Measurements from ENCODE around the gene ATP10A. TPM values are rescaled to one million over a fixed set of nuclear protein-coding genes. Genes with fewer than 3 reads are reported as not detected.

Gene ATP10A
- total RNA-seq, 1 experiment from 2014 or later: not detected

DNA sequence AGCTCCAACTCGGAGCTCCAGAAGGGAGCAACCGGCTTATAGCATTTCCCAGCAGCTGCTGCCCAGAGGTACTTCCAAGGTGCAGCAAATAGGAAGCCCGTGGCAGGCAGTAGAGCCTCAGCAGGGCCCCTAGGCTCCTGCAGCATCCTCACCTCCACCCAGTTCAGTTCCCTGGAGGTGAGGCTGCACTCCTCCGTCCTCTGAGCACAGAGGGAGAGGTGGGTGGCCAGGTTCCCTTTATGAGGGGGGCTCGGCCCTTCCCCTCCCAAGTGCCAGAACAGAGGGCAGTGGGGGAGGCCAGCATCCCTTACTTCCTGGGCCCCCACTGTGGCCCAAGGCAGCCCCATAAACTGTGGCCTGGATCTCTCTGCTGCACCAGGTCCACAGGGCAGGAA is 150.2 kb downstream of the ATP10A start:
- no peak for DNase-seq
- Histone ChIP-seq H3K36me3 (ENCODE audit: control insufficient read depth, insufficient read depth, low read length) (no peaks in the 10 kb centered on the region), H3K9me3 (no peaks in the 10 kb centered on the region), H3K4me1 (no peaks in the 10 kb centered on the region), H3K4me3 (ENCODE audit: low read depth, low read length) (no peak overlapping the region), H3K27me3 (replicated peaks; ENCODE audit: control insufficient read depth, insufficient read depth, low read length) (no peaks in the 10 kb centered on the region)
- Mint-ChIP-seq H3K27ac (ENCODE audit: unreplicated experiment) (no peak overlapping the region), H3K27me3 (ENCODE audit: insufficient read depth, unreplicated experiment) (peaks cover 3% of the 10 kb centered on the region), H3K36me3 (ENCODE audit: insufficient read depth, unreplicated experiment) (no peaks in the 10 kb centered on the region), H3K9me3 (ENCODE audit: unreplicated experiment) (no peaks in the 10 kb centered on the region), H3K4me1 (ENCODE audit: low read depth, unreplicated experiment) (no peaks in the 10 kb centered on the region), H3K4me3 (ENCODE audit: unreplicated experiment) (no peak overlapping the region)
- no TSS peak for BruUV-seq (replicated peaks)
- intact Hi-C loops (cut with micrococcal nuclease; ENCODE audit: unreplicated experiment): no loop called here
- ChIA-PET CTCF (no interaction called here), POLR2A (no interaction called here)
- TF ChIP-seq, protein P1, sequence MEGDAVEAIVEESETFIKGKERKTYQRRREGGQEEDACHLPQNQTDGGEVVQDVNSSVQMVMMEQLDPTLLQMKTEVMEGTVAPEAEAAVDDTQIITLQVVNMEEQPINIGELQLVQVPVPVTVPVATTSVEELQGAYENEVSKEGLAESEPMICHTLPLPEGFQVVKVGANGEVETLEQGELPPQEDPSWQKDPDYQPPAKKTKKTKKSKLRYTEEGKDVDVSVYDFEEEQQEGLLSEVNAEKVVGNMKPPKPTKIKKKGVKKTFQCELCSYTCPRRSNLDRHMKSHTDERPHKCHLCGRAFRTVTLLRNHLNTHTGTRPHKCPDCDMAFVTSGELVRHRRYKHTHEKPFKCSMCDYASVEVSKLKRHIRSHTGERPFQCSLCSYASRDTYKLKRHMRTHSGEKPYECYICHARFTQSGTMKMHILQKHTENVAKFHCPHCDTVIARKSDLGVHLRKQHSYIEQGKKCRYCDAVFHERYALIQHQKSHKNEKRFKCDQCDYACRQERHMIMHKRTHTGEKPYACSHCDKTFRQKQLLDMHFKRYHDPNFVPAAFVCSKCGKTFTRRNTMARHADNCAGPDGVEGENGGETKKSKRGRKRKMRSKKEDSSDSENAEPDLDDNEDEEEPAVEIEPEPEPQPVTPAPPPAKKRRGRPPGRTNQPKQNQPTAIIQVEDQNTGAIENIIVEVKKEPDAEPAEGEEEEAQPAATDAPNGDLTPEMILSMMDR (IDR thresholded peaks at IDR 0.05; ENCODE audit: insufficient read depth in 1 of 2, low read depth in 1 of 2, low read length in 1 of 2, severe bottlenecking in 1 of 2, unreplicated experiment in 1 of 2): no peak

DNA sequence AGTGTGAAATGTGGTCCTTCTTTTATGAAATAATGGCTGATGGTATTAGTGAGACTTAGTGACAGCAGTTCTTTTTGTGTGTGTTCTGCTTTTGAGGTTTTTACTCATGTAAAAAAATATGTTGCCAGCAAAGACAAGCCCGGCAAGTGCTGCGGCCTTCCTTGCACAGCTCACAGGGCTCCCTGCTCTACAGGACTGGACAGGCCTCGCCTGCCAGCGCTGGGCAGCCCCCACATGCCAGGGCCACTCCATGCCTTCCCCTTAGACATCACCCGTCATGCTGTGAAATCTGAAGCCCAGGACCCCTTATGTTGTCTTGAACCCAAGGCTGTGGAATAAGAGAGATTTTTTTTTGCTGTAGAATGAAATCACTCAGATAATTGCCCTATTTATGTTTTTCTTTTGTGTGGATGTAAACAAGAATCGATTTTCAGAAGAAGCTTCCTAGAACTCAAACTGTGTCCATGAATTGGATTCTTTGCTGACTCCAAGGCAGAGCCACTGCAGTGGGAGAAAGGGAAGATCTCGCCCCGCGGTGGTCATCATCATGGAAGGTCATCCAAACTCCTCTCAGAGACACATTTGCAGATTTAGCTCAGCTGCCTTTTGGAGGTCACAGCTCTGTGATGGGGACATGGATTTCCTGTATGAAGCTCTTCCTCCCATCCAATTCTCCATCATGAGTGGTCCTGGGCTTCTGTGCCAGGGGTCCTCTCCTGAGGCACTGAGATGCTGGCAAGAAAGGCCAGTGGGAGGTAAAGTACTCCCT is 150.8 kb downstream of the ATP10A start:
- BruUV-seq (replicated peaks): no TSS peak
- Histone ChIP-seq H3K4me3 (ENCODE audit: low read depth, low read length) (no peak overlapping the region), H3K27me3 (replicated peaks; ENCODE audit: control insufficient read depth, insufficient read depth, low read length) (no peaks in the 10 kb centered on the region), H3K4me1 (no peaks in the 10 kb centered on the region), H3K36me3 (ENCODE audit: control insufficient read depth, insufficient read depth, low read length) (no peaks in the 10 kb centered on the region), H3K9me3 (no peaks in the 10 kb centered on the region)
- intact Hi-C loops (cut with micrococcal nuclease; ENCODE audit: unreplicated experiment): no loop called here
- Mint-ChIP-seq H3K36me3 (ENCODE audit: insufficient read depth, unreplicated experiment) (no peaks in the 10 kb centered on the region), H3K27me3 (ENCODE audit: insufficient read depth, unreplicated experiment) (no peaks in the 10 kb centered on the region), H3K9me3 (ENCODE audit: unreplicated experiment) (no peaks in the 10 kb centered on the region), H3K4me1 (ENCODE audit: low read depth, unreplicated experiment) (no peaks in the 10 kb centered on the region), H3K4me3 (ENCODE audit: unreplicated experiment) (no peak overlapping the region), H3K27ac (ENCODE audit: unreplicated experiment) (no peak overlapping the region)
- POLR2A ChIA-PET: no interaction called here
- TF ChIP-seq, protein P1 (IDR thresholded peaks at IDR 0.05; ENCODE audit: insufficient read depth in 1 of 2, low read depth in 1 of 2, low read length in 1 of 2, severe bottlenecking in 1 of 2, unreplicated experiment in 1 of 2): no peak
- CTCF ChIA-PET: no interaction called here
- peak in 1 of 2 experiments; percentile 14 for DNase-seq

DNA sequence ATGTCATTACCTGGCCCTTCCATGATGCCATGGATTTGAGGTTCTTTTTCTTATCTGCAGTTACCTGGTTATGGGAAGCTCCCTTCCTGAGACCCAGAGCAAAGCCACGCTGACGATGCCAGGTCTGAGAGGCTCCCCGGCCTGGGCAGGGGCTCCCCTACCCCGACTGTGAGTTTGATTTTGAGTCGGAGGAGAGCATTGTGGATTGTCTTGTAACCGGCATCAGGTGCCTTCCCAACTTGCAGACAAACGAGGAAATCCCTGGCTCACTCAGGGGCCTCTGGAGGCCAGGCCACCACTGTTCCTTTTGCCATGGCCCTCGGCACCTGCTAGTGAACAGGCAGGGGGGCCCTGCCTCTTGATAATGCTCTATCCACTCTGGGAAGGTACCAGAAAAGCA is 151.4 kb downstream of the ATP10A start:
- no peaks in the 10 kb centered on the region for H3K9me3 Mint-ChIP-seq (ENCODE audit: unreplicated experiment)
- no peak overlapping the region for H3K4me3 Mint-ChIP-seq (ENCODE audit: unreplicated experiment)
- H3K4me1 ChIP-seq: no peaks in the 10 kb centered on the region
- BruUV-seq (replicated peaks): no TSS peak
- no peaks in the 10 kb centered on the region for H3K27me3 Mint-ChIP-seq (ENCODE audit: insufficient read depth, unreplicated experiment)
- H3K36me3 Mint-ChIP-seq (ENCODE audit: insufficient read depth, unreplicated experiment): no peaks in the 10 kb centered on the region
- intact Hi-C loops (cut with micrococcal nuclease; ENCODE audit: unreplicated experiment): no loop called here
- no peaks in the 10 kb centered on the region for H3K9me3 ChIP-seq
- no peak for DNase-seq
- POLR2A ChIA-PET: no interaction called here
- H3K36me3 ChIP-seq (ENCODE audit: control insufficient read depth, insufficient read depth, low read length): no peaks in the 10 kb centered on the region
- H3K4me1 Mint-ChIP-seq (ENCODE audit: low read depth, unreplicated experiment): no peaks in the 10 kb centered on the region
- H3K27me3 ChIP-seq (replicated peaks; ENCODE audit: control insufficient read depth, insufficient read depth, low read length): no peaks in the 10 kb centered on the region
- CTCF ChIA-PET: no interaction called here
- no peak overlapping the region for H3K4me3 ChIP-seq (ENCODE audit: low read depth, low read length)
- TF ChIP-seq, protein P1 (IDR thresholded peaks at IDR 0.05; ENCODE audit: insufficient read depth in 1 of 2, low read depth in 1 of 2, low read length in 1 of 2, severe bottlenecking in 1 of 2, unreplicated experiment in 1 of 2): no peak
- H3K27ac Mint-ChIP-seq (ENCODE audit: unreplicated experiment): no peak overlapping the region

All from Caco-2 (cell line).